HUDEP-2 (cell line): Measurements from ENCODE around the gene WDR31.
"Not testable (repeated sequence)": the region's sequence is repeated elsewhere in the genome, so short reads cannot be mapped to it uniquely, and the experiment has no call there.

Experiments
- DNase-seq, 76 experiments: peaks; one replicate each; lab custom pipeline; 2025; ENCODE audit not compliant: unreplicated experiment in 76 of 76; lab: John Stamatoyannopoulos, UW

Gene WDR31

GRCh38 chr9:113340011-113340699, at the start of gene WDR31:
Gene WDR31 (minus strand): TSS chr9:113340275. CDS start chr9:113332022, 8,253 bp downstream.
- peak in 74 of 76 experiments; percentile 12 to 90 (median 77) for DNase-seq

- DNase-seq, result no peak
Measured at GRCh38 chr9:113389451-113389850, 49.4 kb upstream of the WDR31 start.

- no peak for DNase-seq
Measured at GRCh38 chr9:113388833-113389232, 48.8 kb upstream of the WDR31 start.

- no peak for DNase-seq
Measured at GRCh38 chr9:113387560-113388230, 47.6 kb upstream of the WDR31 start.

GRCh38 chr9:113386571-113387393, 46.7 kb upstream of the WDR31 start:
- no peak for DNase-seq

GRCh38 chr9:113381909-113382411, 41.9 kb upstream of the WDR31 start:
- DNase-seq, result no peak

GRCh38 chr9:113381441-113381840, 41.4 kb upstream of the WDR31 start:
- DNase-seq, result not testable (repeated sequence)

GRCh38 chr9:113380869-113381378, 40.8 kb upstream of the WDR31 start:
- no peak for DNase-seq

- not testable (repeated sequence) for DNase-seq
Measured at GRCh38 chr9:113379829-113380210, 39.7 kb upstream of the WDR31 start.

- peak in 3 of 76 experiments; percentile 18 to 32 (median 30) for DNase-seq
Measured at GRCh38 chr9:113379094-113379828, 39.2 kb upstream of the WDR31 start.

- peak in 65 of 76 experiments; percentile 8 to 79 (median 55) for DNase-seq
Measured at GRCh38 chr9:113376634-113377567, 36.8 kb upstream of the WDR31 start, which contains the start of gene HDHD3. Gene HDHD3 (minus strand): TSS chr9:113376986. CDS start chr9:113374354, 2,632 bp downstream.

DNA sequence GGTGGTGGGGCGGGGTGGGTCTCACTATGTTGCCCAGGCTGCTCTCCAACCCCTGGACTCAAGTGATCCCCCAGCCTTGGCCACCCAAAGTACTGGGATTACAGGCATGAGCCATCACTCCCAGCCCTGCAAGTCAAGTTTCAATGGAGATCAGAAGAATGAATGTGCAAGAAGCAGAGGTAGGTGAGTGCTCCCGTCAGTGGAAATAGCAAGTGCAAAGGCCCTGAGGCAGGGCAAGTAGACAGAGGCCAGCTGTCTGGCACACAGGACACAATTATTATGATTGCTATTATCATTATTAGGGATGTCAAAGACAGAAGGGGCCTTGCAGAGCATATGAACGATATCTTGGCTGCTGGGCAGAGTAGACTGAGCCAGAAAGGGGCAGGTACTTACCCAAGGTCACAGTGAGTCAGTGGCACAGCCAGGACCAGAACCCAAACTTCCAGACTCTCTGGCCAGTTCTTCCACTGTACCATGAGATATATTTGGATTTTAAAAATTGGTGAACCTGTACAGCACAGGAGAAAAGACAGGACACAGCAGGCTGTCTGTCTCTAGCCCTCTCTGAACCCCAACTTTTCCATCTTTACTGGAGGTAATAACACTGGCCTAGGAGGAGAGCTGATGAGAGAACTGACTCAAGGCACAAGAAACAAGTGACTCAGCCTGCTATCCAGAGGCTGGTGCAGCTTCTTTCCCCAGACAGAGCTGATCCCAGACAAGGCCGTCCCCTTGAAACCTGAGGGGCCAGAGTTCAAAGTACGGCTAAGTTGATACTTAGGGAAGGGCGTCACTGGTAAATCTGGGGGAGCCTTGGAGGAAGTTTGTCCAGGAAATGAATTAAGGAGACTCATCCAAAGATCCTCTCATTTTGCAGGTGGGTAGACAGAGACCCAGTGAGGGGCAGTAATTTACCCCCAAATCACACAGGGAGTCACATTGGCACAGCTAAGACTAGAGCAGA, 35.3 kb upstream of the WDR31 start:
- peak in 3 of 76 experiments; percentile 15 to 29 (median 16) for DNase-seq

DNA sequence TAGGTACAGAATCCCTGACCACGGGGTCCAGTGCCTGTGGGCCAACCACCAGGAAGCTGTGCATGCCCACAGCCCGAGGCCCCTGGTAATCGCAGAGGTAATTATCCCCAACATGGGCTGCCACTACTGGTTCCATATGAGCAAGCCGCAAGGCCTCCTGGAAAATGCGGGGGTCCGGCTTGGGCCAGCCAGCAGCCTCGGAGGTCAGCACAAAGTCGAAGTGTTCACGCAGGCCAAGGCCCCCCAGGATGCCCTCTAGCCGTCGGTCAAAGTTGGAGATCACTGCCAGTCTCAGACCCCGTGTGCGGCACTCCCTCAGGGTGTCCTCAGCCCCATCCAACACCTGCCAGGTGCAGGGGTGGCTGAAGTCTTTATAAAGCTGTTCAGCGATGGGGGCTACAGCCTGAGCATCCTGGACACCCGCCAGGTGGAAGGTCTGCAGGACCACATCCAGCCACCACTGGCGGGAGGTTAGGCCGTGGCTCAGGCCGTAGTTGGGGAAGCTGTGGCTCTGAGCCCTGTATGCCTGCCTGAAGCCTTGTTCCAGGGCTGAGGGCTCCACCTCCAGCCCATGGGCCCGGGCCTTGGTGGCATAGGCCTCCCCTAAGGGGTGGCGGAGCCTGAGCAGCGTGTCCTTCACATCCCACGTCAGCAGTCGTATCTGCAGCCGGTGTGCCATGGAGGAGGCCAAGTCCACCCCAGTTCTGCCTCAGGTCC, 33.8 kb upstream of the WDR31 start:
- no peak for DNase-seq

DNA sequence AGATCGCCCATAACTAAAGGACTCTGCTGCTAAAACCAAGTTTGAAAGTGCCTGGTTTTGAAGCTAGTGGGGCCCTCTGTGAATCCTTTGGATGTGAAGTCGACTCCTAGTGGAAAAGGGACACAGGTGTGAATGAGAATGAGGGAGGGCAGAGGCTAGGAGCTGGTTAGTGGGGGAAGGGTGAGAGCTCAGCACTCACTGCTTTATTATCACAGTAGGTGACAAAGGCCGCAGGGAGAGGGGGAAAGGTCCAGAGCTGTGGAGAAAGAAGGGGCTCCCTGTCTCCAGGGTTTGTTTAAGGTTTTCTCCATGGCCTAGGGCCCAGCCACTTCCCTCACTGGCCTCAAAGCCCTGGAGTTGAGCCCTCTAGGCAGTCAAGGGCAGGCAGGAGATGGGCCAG, 33.2 kb upstream of the WDR31 start:
- no peak for DNase-seq

- peak in 2 of 76 experiments; percentile 22 to 23 for DNase-seq
Measured at GRCh38 chr9:113372059-113372458, 32.0 kb upstream of the WDR31 start.

DNA sequence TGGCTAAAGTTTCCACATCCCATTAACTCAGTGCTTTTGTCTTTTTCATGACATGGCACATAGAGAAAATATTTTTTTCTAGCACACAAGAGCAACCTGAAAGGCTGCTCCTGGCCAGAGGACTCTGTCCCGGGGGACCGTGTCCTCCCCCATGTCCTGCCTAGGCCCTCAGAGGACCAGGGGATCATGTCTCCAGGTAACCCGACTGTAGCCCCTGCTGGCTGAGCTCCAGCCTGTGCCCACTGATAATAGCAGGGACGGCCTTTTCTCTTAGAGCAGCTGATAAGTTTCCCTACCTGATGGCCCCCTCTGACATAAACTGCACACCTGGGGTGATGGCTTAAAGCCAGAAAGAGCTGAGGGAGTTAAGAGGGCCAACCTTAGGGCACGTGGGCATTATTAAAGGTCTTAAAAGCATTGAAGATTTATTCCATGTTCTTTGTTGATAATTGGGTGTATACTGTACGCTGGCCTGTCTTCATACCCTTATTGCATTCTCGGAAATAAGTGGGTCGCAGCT, 30.8 kb upstream of the WDR31 start:
- DNase-seq, result no peak

DNA sequence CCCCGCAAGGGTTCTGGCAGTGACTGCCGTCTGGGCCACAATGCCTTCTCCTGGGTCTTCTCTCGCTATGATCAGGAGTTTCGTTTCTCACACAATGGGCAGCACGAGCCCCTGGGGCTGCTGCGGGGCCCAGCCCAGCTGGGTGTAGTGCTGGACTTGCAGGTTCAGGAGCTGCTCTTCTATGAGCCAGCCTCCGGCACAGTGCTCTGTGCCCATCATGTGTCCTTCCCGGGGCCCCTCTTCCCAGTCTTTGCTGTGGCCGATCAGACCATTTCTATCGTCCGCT, 29.7 kb upstream of the WDR31 start:
- DNase-seq, result peak in 2 of 76 experiments; percentile 25 to 30
